SK-N-SH (cell line): ENCODE measurements around the gene ANGPTL4.

Source experiments
- CHD2 ChIP-seq: fragments of 150-350 bp; IDR thresholded peaks from 2 replicates; pipeline ENCODE4 v1.6.1; 2018; ENCODE audit warnings: low read length; ENCODE audit not compliant: partially characterized antibody
- ELF1 ChIP-seq: IDR thresholded peaks from 2 replicates; pipeline ENCODE4 v1.4.0; 2012
- POLR2AphosphoS5 ChIP-seq: IDR thresholded peaks from 2 replicates; pipeline ENCODE4 v1.6.1; 2012; ENCODE audit warnings: low read depth, low read length
- RFX5 ChIP-seq: IDR thresholded peaks from 2 replicates; pipeline ENCODE4 v1.6.1; 2012; ENCODE audit warnings: mild to moderate bottlenecking, improper control_type of control experiment, low read length
- SIN3A ChIP-seq: IDR thresholded peaks from 2 replicates; pipeline ENCODE4 v1.6.1; 2012; ENCODE audit warnings: low read depth, mild to moderate bottlenecking, low read length, moderate library complexity, borderline replicate concordance
- TCF12 ChIP-seq: IDR thresholded peaks from 2 replicates; pipeline ENCODE4 v1.4.0; 2012
- TEAD4 ChIP-seq: IDR thresholded peaks from 2 replicates; pipeline ENCODE4 v1.4.0; 2012; ENCODE audit warnings: mild to moderate bottlenecking, borderline replicate concordance; ENCODE audit not compliant: insufficient read depth
- TF ChIP-seq, protein P1 (sequence below): fragments of 200-600 bp; sonication (generic); IDR thresholded peaks from 2 replicates; pipeline ENCODE4 v1.6.1; 2017; ENCODE audit warnings: antibody characterized with exemption, mild to moderate bottlenecking, moderate library complexity
- TF ChIP-seq, protein P2 (sequence below): IDR thresholded peaks from 2 replicates; pipeline ENCODE4 v1.4.0; 2012; ENCODE audit warnings: low read depth, borderline replicate concordance
- TF ChIP-seq, protein P3 (sequence below): fragments of 150-350 bp; IDR thresholded peaks from 2 replicates; pipeline ENCODE4 v1.6.1; 2017; ENCODE audit warnings: antibody characterized with exemption, low read length, low read depth, borderline replicate concordance

DNA sequence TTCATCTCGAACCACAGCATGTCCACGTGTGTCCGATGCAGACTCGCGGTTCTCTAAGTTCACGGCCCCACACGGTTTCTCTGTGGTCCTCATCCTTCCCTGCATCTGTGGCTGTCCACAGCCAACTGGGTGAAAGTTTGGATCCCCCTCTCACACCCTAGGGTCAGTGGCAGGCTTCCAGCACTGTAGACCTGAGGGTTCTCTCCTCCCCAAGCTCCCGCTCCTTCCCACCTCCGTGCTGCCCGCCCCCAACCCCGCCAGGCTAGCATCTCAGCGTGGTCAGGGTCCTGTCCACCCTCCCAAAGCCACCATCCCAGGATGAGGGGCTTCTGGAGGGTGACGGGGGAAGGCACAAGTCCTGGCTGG is 3.0 kb downstream of the ANGPTL4 start:
- no peak for TF ChIP-seq RFX5
- TF ChIP-seq, protein P1, sequence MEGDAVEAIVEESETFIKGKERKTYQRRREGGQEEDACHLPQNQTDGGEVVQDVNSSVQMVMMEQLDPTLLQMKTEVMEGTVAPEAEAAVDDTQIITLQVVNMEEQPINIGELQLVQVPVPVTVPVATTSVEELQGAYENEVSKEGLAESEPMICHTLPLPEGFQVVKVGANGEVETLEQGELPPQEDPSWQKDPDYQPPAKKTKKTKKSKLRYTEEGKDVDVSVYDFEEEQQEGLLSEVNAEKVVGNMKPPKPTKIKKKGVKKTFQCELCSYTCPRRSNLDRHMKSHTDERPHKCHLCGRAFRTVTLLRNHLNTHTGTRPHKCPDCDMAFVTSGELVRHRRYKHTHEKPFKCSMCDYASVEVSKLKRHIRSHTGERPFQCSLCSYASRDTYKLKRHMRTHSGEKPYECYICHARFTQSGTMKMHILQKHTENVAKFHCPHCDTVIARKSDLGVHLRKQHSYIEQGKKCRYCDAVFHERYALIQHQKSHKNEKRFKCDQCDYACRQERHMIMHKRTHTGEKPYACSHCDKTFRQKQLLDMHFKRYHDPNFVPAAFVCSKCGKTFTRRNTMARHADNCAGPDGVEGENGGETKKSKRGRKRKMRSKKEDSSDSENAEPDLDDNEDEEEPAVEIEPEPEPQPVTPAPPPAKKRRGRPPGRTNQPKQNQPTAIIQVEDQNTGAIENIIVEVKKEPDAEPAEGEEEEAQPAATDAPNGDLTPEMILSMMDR = no peak
- TF ChIP-seq ELF1 = no peak
- TF ChIP-seq POLR2AphosphoS5 = no peak
- no peak for TF ChIP-seq SIN3A
- TF ChIP-seq TCF12 = no peak
- TF ChIP-seq, protein P2, sequence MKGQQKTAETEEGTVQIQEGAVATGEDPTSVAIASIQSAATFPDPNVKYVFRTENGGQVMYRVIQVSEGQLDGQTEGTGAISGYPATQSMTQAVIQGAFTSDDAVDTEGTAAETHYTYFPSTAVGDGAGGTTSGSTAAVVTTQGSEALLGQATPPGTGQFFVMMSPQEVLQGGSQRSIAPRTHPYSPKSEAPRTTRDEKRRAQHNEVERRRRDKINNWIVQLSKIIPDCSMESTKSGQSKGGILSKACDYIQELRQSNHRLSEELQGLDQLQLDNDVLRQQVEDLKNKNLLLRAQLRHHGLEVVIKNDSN = no peak
- TF ChIP-seq, protein P3, sequence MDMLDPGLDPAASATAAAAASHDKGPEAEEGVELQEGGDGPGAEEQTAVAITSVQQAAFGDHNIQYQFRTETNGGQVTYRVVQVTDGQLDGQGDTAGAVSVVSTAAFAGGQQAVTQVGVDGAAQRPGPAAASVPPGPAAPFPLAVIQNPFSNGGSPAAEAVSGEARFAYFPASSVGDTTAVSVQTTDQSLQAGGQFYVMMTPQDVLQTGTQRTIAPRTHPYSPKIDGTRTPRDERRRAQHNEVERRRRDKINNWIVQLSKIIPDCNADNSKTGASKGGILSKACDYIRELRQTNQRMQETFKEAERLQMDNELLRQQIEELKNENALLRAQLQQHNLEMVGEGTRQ = no peak
- no peak for TF ChIP-seq TEAD4
- TF ChIP-seq CHD2 = no peak
